AG04449 (cell line): ENCODE measurements around the gene CFAP298.

Source experiments
- CTCF ChIA-PET: fragments of 350-600 bp; formaldehyde crosslinking; extraction: SDS; loops from one replicate; lab custom pipeline; 2021; ENCODE audit warnings: antibody characterized with exemption; lab: Yijun Ruan, JAX
- POLR2A ChIA-PET: fragments of 400-600, 350-600 bp; formaldehyde crosslinking; extraction: SDS; loops from one replicate; lab custom pipeline; 2020; ENCODE audit warnings: antibody characterized with exemption, inconsistent platforms; lab: Yijun Ruan, JAX
- DNase-seq: peaks from one replicate; pipeline ENCODE4 v3.0.0-alpha.2; 2010; ENCODE audit warnings: low read depth, low spot score
- H3K4me3 ChIP-seq: 2 replicates; pipeline ENCODE4 v1.5.1; 2011; ENCODE audit warnings: low read depth, mild to moderate bottlenecking, control low read depth, low read length
- CTCF ChIP-seq: IDR thresholded peaks from one replicate; pipeline ENCODE4 v1.5.1; 2011; ENCODE audit warnings: mild to moderate bottlenecking, moderate library complexity, low read length, control low read depth, inconsistent platforms; ENCODE audit not compliant: insufficient read depth; ENCODE audit errors: missing control alignments

The CFAP298 gene

GRCh38 chr21:32593690-32594089 lies 18.5 kb downstream of the CFAP298 start:
- ChIA-PET POLR2A (no interaction called here), CTCF (no interaction called here)
- no peak for DNase-seq
- no peak for TF ChIP-seq CTCF
- no peak overlapping the region for H3K4me3 ChIP-seq

- DNase-seq, result no peak
- CTCF ChIA-PET, result no interaction called here
- no peak for TF ChIP-seq CTCF
- no peak overlapping the region for H3K4me3 ChIP-seq
- POLR2A ChIA-PET, result no interaction called here
These were observed 19.2 kb downstream of the CFAP298 start for GRCh38 chr21:32592929-32593502.

GRCh38 chr21:32590130-32590529 lies 22.0 kb downstream of the CFAP298 start:
- no peak overlapping the region for H3K4me3 ChIP-seq
- ChIA-PET CTCF (interaction anchor here (3.7 to 5.8 kb wide), 2 partner anchors 10 to 20 kb away, joined by 34 to 36 read pairs; no protein-coding TSS in a partner anchor), POLR2A (no interaction called here)
- no peak for DNase-seq
- TF ChIP-seq CTCF, result no peak

GRCh38 chr21:32587651-32588050 lies 24.5 kb downstream of the CFAP298 start:
- DNase-seq, result no peak
- no peak for TF ChIP-seq CTCF
- CTCF ChIA-PET, result interaction anchor here (0.8 to 5.8 kb wide), 4 partner anchors 9 to 184 kb away, joined by 3 to 34 read pairs (median 8); no protein-coding TSS in a partner anchor
- H3K4me3 ChIP-seq, result no peak overlapping the region
- POLR2A ChIA-PET, result no interaction called here

GRCh38 chr21:32587120-32587519 lies 25.1 kb downstream of the CFAP298 start:
- DNase-seq, result no peak
- ChIA-PET POLR2A (no interaction called here), CTCF (interaction anchor here (0.5 to 5.8 kb wide), 5 partner anchors 9 to 184 kb away, joined by 3 to 34 read pairs (median 4); no protein-coding TSS in a partner anchor)
- TF ChIP-seq CTCF, result no peak
- H3K4me3 ChIP-seq, result no peak overlapping the region

GRCh38 chr21:32585970-32586369 lies 26.2 kb downstream of the CFAP298 start:
- no peak for DNase-seq
- CTCF ChIA-PET, result interaction anchor here (1.8 kb wide), 1 partner anchor 183 kb away, joined by 9 read pairs; no protein-coding TSS in a partner anchor
- no peak for TF ChIP-seq CTCF
- POLR2A ChIA-PET, result no interaction called here
- no peak overlapping the region for H3K4me3 ChIP-seq
